ENCODE results near the gene RGS9BP. TPM values are rescaled to one million over a fixed set of nuclear protein-coding genes. Genes with fewer than 3 reads are reported as not detected.

Gene RGS9BP, protein sequence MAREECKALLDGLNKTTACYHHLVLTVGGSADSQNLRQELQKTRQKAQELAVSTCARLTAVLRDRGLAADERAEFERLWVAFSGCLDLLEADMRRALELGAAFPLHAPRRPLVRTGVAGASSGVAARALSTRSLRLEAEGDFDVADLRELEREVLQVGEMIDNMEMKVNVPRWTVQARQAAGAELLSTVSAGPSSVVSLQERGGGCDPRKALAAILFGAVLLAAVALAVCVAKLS
- total RNA-seq, result 0.05 and 0.42 TPM in 2 replicates

DNA sequence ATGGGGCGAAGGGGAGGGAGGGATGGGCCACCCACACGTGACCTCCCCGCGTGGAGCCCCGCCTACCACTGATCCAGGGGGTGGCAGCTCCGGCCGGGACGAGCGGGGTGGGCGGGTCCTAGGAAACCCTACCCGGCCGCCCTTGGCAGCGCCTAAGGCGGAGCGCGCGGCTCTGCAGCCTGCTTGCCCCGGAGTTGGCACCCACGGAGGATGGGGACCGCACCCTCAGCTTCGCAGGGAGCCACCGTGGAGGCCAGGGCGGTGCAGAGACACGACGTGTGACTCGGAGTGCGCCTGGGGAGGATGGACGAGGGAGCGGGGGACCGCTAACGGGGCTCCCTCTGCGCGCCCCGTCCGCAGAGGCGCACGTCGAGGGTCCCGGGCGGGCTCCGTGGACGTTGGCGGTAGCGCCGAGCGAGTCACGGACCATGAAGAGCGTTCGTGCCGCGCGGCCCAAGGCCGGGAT, at the start of gene RGS9BP:
TSS of gene RGS9BP (plus strand) at position 129 of the 466 bp plus-strand sequence. CDS start 416 bp downstream, outside the sequence.

DNA sequence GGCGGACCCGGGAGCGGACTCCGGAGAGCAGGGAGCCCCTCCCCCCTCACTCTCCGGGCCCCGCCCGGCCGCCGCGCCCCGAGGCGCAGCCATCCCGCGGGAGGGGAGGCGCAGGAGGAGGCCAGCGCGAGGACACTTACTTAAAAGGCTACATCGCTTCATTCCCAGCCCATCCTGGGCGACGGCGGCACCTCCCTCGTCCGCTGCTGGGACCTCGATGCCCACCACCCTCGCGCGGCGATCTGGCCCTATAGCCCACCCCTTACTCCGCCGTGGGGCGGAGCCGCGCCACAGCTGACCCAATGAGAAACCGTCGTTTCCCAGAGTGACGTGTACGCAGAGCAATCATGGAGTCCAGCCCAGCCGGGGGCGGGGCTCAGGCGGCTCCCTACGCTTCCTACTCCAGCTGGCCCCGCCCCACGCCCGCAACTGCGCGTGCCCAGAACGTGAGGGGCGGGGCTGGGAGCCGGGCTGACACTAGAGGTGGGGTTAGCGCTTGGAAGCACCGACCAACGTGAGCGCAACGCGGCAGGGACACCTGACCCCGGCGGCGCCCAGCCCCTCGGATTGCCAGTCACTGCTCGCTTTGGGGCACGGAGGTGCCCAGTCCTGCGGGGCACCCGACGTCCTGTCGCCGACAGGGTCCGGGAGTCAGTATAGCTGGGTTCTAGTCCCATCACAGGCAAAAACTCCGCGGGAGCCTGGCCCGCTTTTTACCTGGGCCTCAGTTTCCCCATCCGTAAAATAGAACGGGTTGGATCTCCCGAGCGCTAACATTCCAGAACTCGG, 523 bp upstream of the RGS9BP start, which contains the start of gene ANKRD27:
TSS of gene ANKRD27 (minus strand) at position 250 of the 789 bp plus-strand sequence. CDS start 16,165 bp downstream, outside the sequence.

DNA sequence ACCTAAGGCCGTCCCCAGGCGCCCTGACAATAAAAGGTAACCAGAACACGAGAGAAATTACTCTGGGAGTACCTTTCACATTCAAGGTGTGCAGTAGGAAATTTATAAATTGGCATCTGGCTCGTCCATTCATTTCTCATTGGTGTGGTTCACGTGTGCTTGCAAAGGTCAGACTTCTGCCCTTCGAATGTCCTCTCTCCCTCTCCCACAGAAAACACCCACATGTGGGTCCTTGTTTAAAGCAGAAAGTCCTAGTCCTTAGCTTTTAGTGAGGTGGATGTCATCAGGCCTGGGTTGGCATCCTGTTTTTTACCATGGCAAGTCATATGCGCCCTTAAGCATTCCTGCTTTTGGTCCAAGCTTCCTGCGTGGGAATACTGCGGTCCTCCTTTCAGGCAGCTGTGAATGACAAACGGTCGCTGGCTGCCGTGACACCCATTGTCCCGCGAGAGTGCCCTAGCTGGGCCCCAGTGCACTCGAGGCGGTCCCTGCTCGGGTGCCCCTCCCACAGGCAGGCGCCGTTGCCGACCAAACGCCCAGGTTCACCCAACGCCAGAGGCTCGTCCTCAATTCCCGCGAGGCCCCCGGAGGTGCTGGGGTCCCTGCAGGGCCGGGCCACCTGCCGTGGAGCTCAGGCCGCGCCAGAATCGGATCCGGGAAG, 15.8 kb downstream of the RGS9BP start, which contains the start of gene NUDT19:
TSS of gene NUDT19 (plus strand) at position 531 of the 661 bp plus-strand sequence. CDS start 140 bp downstream, outside the sequence.

DNA sequence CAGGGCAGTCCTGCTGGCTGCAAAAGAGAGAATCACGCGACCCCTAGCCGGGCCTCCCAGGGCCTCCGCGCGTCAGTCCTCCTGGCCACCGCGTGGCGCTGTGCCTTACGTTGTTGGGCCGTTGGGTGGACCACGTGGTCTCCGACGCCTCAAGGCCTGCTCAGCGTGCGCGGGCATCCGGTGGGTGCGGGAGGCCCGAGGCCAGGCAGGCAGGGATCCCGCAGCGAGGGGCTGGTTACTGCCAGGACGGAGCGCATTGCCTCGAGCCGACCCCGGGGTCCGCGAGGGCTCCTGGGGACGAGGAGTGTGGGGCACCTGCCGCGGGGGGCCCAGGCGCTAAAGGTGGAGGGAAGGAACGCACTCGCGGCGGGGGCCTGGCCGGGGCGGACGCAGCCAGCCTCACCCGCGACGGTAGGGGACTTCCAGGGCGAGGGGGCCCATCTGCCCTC, 44.0 kb downstream of the RGS9BP start, which contains the start of gene TDRD12:
TSS of gene TDRD12 (plus strand) at position 157 of the 449 bp plus-strand sequence. CDS start 306 bp downstream, outside the sequence.

Other genes starting within 250 kb of the RGS9BP start
- 197 and 207 TPM in 2 replicates for gene PDCD5, start 94.7 kb upstream of the RGS9BP start, total RNA-seq
- 19.7 and 25.0 TPM in 2 replicates for gene ANKRD27, start 668 bp upstream of the RGS9BP start, total RNA-seq
- gene NUDT19, start 16.0 kb downstream of the RGS9BP start, total RNA-seq, result 15.4 and 23.3 TPM in 2 replicates
- gene TDRD12, start 43.9 kb downstream of the RGS9BP start, total RNA-seq, result 0.35 and 0.74 TPM in 2 replicates
- not detected in 2 replicates for gene SLC7A9, start 193.9 kb downstream of the RGS9BP start, total RNA-seq

Measured in airway epithelial cell (primary cell).